ENCODE results near the gene ALPG.

- no peak for TF ChIP-seq CTCF (IDR thresholded peaks at IDR 0.05)
- TF ChIP-seq POLR2A (IDR thresholded peaks at IDR 0.05) = no peak
Measured at GRCh38 chr2:232400256-232401015, 6.2 kb upstream of the ALPG start.
